GM12875 (cell line): ENCODE results near the gene RNFT2.

ENCODE experiments used
- H3K4me3 ChIP-seq: one replicate; pipeline ENCODE4 v1.5.1; 2011; ENCODE audit warnings: low read depth, low read length, control low read depth
- CTCF ChIP-seq: IDR thresholded peaks from 2 replicates; pipeline ENCODE4 v1.5.1; 2011; ENCODE audit warnings: low read depth, mild to moderate bottlenecking, control low read depth, inconsistent platforms, low read length, moderate library complexity, borderline replicate concordance; ENCODE audit not compliant: insufficient read depth

The RNFT2 gene

GRCh38 chr12:116737774-116738657 lies at the start of gene RNFT2, which contains the start of gene SPRING1:
Gene RNFT2, plus strand, starts transcription at chr12:116738315. Its CDS starts 2,183 bp downstream, at chr12:116740498.
Gene SPRING1, minus strand, starts transcription at chr12:116738069. Its CDS starts 169 bp downstream, at chr12:116737900.
- peak within 1 kb of the TSS; percentile 87 for H3K4me3 ChIP-seq
- peak; percentile 21; the same call in 1 of the 2 replicates for TF ChIP-seq CTCF

GRCh38 chr12:116689521-116689920 lies 48.6 kb upstream of the RNFT2 start:
- no peak for TF ChIP-seq CTCF
- H3K4me3 ChIP-seq, result no peak overlapping the region

- no peak for TF ChIP-seq CTCF
- no peak overlapping the region for H3K4me3 ChIP-seq
Observed at GRCh38 chr12:116689979-116690744, 48.0 kb upstream of the RNFT2 start.

GRCh38 chr12:116691205-116691604 lies 46.9 kb upstream of the RNFT2 start:
- H3K4me3 ChIP-seq, result no peak overlapping the region
- TF ChIP-seq CTCF, result no peak

GRCh38 chr12:116691636-116692035 lies 46.5 kb upstream of the RNFT2 start:
- no peak overlapping the region for H3K4me3 ChIP-seq
- no peak for TF ChIP-seq CTCF

- TF ChIP-seq CTCF, result no peak
- no peak overlapping the region for H3K4me3 ChIP-seq
Observed at GRCh38 chr12:116692605-116693004, 45.5 kb upstream of the RNFT2 start.
